IPS-NIHi11 (cell line): ENCODE data around the gene GAPT.

Experiments
- DNase-seq: peaks from one replicate; pipeline ENCODE4 v3.0.0; 2012; ENCODE audit warnings: mixed read lengths, low spot score

Gene GAPT

DNA sequence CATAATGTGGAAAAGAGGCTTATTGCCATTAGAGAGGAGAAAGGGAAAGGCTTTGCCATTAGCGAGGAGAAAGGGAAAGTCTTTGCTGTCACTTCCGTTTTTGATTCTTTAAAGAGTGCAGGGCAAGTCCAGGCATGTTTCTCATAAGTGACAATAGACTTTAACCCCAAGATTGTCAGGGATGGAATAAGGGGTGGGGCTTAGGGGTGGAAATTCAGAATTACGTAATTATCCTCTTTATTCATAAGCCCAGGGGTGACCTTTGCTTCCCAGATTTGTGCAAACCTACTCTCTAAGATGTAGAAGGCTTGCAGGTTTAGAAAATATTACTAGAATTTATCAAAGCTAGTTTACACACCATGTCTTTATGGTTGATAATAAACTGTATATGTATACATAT, 29.1 kb upstream of the GAPT start:
- DNase-seq = no peak

DNA sequence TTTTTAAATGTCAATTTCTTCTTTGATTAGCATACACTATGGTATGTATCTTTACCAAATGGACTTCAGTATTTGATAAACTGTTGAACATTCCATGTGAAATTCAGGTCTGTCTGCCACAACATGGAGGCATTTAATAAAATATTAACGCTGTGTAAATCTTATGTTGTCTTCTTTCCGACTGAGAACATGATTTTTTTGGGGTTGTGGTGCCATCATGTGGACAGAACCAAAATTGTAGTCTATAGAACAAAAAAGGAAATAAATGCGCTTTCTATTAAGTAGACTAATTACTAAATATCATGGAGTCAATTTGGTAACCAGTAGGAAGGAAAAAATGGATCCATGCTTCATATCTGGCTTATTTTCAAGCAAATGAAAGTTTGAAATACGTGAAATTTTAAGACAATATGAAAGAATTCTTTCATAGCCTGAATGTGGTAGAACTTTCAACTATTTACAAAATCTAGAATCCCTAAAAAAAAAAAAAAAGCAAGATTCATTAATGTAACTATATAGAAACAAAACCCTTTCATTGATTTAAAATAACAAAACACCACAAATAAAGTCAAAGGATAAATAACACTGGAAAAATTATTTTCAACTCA, 28.5 kb upstream of the GAPT start:
- peak; percentile 10 for DNase-seq

DNA sequence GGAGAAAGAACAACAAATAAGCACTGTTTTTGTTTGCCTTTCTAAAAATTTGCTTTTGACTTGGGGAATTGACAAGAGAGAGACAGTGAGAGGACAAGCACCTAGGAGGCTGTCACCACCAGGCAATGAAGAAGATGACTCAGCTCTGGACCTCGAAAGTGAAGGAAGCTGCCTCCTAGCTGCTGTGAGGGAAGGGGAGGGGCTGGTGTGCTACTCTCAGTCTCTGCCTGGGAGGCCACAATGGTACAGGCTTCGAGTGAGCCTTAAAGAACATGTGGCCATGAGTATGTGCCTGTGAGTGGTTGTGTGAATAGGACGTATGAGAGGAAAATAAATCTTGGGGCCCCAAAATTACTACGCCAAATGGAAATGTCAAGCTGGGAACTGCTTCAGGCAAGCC, 24.3 kb upstream of the GAPT start:
- DNase-seq = peak; percentile 28

DNA sequence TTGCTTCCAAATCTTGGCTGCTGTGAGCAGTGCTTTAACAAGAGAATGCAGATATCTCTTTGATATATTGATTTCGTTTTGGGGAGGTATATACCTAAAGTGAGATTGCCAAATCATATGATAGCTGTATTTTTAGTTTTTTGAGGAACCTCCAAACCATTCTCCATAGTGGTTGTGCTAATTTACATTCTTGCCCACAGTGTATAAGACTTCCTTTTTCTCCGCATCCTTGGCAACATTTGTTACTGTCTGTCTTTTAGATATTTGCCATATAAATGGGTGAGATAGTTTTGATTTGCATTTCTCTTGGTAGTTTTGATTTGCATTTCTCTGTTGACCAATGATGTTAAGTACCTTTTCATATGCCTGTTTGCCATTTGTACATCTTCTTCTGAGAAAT, 21.3 kb upstream of the GAPT start:
- DNase-seq = no peak

DNA sequence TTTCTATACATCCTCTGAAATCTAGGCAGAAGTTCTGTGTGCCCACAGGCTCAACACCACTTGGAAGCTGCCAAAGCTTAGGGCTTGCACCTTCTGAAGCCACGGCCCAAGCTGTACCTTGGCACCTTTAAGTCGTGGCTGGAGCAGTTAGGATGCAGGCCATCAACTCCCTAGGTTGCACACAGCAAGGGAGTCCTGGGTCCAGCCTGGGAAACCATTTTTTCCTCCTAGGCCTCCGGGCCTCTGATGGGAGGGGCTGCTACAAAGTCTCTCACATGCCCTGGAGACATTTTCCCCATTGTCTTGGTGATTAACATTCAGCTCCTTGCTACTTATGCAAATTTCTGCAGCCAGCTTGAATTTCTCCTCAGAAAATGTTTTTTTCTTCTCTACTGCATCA, 15.8 kb upstream of the GAPT start:
- DNase-seq = no peak

DNA sequence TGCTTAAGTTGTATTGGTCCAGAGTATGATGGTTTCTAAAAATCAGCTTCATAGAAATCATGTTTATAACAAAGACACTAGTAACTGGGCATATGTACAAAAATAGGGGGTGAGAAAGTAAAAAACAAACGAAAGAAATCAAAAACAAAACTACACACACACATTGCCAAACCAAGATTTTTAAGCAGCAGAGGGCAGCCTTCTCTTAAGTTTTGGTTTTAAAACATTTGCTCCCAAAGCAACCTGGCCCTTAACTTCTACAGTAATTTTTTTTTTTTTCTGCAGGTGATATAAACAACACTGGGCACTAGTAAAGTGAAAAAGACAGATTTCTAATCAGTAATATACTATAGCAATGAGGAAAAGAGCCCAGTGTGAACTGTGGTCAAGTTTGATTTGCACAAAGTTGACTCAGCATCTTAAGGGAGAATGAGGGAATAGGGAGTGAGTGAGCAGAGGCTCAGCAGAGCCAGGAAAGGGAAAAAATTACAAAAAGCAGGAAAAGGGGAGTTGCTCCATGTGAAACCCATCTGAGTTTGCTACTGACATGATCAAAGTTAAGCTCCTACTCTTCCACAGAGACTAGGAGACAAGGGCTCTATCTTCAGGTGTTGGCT, 13.4 kb upstream of the GAPT start:
- no peak for DNase-seq

DNA sequence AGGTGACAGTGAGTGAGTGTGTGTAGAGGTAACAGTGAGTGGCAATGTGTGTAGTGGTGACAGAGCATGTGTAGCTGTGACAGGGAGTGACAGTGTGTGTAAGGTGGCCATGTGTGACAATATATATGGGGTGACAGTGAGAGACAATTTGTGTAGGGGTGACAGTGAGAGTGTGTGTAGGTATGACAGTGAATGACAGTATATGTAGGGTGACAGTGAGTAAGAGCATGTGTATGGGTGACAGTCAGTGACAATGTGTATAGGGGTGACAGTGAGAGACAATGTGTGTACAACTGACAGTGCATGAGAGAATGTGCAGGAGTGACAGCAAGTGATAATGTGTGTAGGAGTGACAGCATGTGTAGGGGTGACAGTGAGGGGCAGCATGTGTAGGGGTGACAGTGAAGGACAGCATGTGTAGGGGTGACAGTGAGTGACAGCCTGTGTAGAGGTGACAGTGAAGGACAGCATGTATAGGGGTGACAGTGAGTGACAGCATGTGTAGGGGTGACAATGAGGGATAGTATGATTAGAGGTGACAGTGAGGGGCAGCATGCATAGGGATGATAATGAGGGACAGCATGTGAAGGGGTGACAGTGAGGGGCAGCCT, 10.1 kb upstream of the GAPT start:
- DNase-seq = no peak

DNA sequence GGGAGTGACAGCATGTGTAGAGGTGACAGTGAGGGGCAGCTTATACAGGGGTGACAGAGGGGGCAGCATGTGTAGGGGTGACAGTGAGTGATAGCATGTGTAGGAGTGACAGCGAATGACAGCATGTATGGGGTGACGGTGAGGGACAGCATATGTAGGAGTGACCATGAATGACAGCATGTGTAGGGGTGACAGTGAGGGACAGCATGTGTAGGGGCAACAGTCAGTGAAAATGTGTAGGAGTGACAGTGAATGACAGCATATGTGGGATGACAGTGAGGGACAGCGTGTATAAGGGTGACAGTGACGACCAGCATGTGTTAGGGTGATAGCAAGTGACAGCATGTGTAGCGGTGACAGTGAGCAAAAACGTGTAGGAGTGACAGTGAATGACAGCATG, 9.4 kb upstream of the GAPT start:
- no peak for DNase-seq

DNA sequence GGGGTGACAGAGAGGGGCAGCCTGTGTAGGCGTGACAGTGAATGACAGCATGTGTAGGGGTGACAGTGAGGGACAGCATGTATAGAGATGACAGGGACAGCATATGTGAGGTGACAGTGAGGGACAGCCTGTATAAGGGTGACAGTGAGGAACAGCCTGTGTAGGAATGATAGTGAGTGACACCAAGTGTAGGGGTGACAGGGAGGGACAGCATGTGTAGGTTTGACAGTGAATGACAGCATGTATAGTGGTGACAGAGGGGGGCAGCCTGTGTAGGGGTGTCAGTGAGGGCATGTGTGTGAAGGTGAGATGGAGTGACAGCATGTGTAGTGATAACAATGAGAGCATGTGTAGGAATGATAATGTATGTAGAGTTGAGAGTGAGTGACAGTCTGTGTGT, 8.7 kb upstream of the GAPT start:
- no peak for DNase-seq

DNA sequence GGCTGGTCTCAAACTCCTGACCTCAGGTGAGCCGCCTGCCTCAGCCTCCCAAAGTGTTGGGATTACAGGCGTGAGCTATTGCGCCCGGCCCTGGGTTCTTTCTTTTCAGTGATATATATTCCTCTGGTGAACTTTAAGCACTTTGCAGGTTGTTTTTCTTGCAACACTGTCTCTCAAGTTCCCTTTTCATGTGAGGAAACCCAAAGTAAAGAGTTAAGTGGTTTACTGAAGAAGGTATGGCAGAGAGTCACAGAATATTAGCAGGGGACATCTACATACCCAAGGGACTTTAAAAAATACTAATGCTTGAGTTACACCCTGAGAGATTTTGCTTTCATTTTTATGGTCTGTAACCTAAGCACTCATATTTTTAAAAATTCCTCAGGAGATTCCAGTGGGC, 6.7 kb upstream of the GAPT start:
- DNase-seq = no peak

DNA sequence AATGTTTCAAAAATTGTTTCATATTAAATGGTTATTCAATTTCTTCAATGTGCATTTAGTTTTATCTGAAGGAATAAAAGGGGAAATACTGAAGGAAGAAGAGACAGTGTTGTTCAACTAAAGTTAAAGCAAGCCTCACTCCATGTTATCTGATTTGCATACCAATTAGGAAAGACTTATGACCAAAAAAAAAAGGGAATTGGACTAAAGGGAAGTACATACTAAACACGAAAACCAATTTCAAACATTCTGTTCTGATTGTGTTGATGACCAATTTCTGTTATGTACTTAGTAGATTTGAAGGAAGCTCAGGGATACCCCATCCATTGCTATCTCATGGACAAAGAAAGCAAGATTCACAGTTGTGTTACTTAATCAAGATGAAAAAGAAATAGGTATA, 4.9 kb upstream of the GAPT start:
- no peak for DNase-seq

DNA sequence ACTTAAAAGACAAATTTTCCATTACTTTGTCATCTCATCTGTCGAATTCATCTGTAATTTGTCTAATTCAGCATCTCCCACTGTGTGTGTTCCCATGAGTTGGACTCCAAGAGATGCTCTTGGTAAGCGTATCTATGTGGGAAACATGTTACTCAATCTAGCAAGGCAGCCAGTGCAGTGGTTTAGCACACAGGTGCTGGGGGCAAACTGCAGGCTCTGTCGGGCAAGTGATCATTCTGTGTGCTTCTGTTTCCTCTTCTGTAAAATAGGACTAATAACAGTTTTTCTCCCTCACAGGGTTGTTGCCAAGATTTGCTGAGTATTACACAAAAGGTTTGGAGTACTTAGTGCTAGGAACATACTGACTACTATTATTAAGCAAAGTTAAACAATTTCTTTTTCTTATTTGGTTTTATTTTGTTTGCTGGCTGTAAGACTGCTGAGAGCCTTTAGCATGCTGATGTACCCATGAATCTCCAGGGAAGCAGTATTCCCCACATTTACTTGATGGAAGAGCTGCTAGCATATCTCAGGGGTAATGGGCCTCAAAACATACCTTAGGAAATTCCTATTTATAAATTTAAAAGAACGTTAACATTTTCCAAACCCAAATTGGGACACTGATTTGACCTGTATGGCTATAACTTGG, 709 bp upstream of the GAPT start:
- DNase-seq = no peak

DNA sequence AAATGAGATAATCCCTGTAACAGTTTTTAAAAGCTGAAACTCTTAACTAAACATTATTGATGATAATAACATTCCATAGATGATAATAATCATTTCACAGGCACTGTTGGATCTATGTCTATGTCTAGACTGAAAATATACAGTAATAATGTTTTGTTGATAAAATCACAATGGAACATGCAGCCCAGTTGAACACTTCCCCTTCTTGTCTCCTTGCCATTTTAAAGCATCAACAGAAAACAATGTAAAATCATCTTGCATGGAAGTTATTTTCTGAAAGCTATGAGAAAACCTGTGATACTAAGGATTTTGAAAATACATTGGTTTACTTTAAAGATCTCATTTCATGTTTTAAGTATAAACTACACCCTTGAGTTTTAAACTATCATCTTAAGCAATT, 1.9 kb downstream of the GAPT start:
- DNase-seq = no peak

DNA sequence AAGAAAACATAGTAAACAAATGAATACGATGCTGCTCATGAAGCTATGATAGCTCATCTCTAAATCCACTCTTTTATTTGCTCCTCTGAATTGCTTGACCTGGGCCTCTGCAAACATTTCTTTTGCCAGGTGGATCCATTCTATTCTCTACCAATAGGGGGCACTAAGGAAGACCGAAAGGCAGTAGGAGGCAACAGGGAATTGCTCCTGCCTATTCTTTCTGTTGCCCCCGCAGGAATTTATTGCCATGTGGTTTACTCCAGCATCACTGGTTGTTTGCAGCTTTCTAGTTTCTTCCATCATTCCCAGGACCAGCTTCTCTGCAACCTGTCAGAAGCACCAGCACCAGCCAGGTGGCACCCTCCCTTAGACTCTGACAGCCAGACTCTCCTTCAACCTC, 5.3 kb downstream of the GAPT start:
- DNase-seq = peak; percentile 50

DNA sequence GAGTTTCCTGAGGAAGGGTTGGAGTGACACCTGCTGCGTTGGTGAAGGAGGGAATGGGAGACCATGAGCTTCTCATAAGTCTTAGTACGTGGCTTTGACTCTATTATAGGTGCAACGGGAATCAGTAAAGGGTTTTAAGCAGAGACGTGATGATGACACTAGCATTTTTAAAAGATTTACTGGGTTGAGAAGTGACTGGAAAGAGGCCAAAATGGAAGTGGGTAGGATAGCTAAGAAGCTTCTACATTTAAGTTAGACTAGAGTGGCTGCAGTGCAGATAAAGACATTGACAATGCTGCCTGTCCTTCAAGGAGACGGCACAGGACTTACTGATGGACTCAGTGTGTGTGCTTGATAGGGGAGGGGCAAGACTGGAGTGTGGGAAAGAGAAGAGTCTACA, 6.2 kb downstream of the GAPT start:
- DNase-seq = no peak

DNA sequence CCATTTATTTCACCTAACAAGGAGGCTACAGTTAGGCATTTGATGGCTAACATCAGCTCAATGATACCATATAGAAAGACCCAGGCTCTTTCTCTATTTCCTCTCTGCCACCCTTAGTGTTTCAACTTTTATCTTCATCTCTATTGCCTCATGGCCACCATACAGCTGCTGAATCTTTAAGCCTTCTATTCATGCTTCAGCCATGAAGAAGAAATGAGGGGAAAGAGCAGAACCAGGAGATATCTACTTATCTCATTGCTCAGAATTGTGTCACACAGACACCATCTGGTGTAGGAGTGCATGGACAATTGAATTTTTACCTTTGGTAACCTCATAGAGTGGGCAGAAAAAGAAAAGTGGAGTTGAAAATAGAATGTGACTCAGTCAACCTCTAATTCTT, 6.7 kb downstream of the GAPT start:
- no peak for DNase-seq

DNA sequence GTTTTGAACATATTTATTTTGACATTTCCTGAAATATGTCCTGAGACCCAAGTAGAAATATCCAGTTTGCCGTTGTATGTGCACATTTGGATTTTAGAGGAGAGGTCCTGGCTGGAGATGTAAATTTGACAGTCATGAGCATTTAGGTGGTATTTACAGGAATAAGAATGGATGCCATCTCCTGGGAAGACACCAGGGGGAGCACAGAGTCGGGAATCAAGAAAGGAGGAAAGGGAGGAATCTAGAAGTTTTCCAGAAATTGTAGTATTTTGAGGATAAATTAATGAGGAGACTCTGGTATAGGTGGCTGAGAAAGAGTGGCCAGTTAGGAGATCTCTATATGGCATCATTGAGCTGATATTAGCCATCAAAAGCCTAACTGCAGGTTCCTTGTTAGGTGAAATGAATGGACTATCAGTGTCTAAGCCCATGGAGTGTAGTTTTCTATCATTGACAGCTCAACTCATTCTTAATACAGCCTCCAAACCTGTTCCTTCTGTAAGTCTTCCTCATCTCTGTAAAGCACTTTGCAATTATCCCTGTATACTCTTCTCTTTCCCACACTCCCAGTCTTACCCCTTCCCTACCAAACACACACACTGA, 7.2 kb downstream of the GAPT start:
- peak; percentile 47 for DNase-seq

DNA sequence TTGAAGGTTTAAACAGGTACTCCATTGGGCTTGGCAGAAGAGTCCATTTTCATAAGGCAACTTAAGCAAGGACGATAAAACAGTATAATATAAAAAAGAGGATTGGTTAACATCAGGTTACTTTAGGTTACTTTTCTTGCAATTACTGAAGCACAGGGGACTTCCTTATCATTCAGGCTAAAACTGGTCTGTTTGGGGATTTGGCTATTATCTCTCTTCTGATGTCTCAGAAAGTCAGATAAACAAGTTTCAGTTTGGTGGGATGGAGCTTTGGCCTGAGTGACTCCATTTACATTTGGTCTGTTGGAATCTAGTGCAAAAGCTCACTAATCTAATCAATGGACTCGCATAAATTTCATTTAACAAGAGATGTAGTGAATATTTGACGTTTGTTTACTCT, 8.0 kb downstream of the GAPT start:
- no peak for DNase-seq

DNA sequence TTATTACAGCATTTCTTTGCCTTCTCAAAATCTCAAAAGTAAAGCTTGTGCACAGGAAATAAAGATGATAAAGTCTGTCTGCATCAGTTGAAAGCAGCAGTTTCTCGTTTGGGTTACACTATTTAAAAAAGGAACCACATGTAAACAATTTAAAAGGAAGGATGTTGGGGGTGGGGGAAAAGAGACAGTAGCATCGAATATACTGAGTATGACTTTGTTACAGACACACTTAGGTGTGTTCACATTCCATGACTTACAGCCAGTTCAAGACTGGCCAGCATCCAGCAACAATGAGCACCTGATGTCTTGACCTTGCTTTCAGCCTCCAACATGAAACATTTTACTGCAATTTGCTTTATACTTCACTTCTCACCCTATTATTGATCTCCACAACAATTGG, 8.7 kb downstream of the GAPT start:
- no peak for DNase-seq

DNA sequence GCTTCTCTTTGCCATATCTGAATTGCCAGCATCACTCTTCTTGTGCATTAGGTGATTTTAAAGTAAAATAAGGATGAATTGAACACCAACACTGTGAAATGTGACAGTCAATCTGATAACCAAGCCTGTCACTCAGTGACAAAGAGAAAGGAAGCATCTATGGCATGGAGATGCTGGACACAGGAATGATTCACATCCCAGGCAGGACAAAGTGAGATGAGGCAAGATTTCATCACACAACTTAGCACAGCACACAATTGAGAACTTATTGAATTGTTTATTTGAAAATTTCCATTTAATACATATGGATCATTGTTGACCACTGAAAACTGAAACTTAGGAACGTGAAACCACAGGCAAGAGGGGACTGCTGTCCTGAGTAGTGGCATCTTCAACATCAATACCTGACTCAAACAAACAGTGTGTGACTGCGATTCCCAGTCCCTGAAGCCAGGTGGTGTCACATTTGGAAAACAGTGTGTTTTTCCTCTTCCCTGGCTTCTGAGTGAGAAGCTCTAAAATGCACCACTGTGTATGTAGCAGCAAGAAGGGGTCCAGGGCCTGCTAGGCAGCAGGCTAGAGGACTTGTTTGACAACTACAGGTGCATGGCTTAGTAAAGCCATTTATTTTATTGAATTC, 10.7 kb downstream of the GAPT start:
- DNase-seq = peak; percentile 27

DNA sequence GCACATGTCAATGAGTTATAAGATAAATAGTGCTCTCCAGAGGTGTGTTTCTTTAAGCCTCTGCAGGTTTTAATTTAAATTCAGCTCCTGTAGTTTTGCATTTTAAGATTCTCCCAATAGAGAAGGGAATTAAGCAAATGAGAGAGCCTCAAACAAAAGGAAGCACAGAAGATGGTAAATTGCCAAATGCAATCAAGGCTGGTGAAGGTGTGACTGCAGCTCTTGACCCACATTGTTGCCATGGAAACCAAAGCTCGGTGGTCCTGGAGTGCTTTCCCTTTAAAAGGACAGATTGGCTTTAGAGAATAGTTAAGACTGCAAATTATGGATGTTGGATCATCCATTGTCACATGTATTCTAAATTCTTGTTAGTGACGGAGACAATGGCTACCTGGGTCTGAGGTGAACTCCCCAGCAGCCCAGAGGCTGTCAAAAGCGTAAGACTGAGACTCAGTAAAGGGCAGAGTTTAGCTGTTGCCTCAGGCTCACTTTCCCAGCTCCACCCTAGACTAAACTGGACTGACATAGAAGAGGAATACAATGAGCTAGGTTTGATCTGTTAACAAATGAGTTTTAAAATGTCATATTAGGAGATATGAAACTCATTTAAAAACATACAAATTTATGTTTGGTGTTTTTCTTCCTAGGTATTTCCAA, 12.3 kb downstream of the GAPT start:
- peak; percentile 42 for DNase-seq

DNA sequence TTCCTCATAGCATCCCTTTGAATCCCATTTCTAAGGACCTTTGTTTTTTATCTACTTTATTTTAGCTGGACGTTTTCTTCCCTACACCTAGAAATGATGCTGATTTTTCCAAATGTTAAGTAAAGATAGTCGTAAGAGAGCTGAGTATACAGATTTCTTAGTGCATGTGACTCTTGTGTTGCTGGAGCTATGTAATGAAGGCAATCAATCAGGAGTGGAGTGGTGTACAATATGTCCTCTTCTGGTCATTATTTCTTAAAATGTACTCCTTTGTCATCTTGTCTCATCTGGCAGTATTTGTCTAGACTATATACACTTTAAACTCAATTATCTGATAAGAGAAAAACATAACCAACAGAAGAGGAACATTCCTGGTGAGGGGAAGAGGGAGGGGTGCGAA, 13.5 kb downstream of the GAPT start:
- no peak for DNase-seq
